NT2/D1 (cell line): ENCODE results near the gene HCN3.

Experiments used
- SUZ12 ChIP-seq: IDR thresholded peaks from 2 replicates; pipeline ENCODE4 v1.6.1; 2011; ENCODE audit not compliant: insufficient read length, insufficient read depth; ENCODE audit errors: extremely low read depth
- YY1 ChIP-seq: IDR thresholded peaks from 2 replicates; pipeline ENCODE4 v1.6.1; 2011; ENCODE audit not compliant: insufficient read length, insufficient read depth

DNA sequence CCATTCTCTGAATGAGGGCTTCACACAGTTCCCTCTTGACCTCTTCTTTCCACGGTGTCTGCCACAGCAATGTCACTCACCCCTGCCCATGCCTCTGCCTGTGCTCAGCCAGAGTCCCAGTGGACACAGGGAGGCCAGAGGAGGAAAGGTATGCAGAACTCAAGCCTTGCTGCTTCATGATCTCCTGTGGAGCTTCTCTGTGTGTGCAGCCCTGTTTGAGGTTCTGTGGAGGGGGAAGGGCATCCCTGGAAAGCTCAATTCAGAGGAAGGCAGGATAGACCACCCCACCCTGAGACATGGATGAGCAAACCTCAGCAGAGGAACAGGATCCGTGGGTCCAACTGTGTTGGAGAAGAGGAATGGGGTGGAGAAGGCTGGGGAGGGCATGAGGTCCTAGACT is 2.0 kb downstream of the HCN3 start:
- TF ChIP-seq SUZ12 (no peak), YY1 (no peak)
